ENCODE results near the gene KLHL24.
A peak's percentile ranks its signal among the peaks of the same experiment; 100 is the strongest.
"Not testable (repeated sequence)": the region's sequence is repeated elsewhere in the genome, so short reads cannot be mapped to it uniquely, and the experiment has no call there.

The KLHL24 gene

GRCh38 chr3:183636221-183637105, 1.0 kb downstream of the KLHL24 start:
- peak; percentile 86 for DNase-seq

GRCh38 chr3:183637106-183637486, 1.7 kb downstream of the KLHL24 start:
- no peak for DNase-seq

- not testable (repeated sequence) for DNase-seq
These were observed 2.2 kb downstream of the KLHL24 start for GRCh38 chr3:183637633-183638032.

GRCh38 chr3:183638101-183638852, 2.9 kb downstream of the KLHL24 start:
- DNase-seq = no peak

GRCh38 chr3:183640635-183641034, 5.2 kb downstream of the KLHL24 start:
- not testable (repeated sequence) for DNase-seq

GRCh38 chr3:183641882-183642281, 6.5 kb downstream of the KLHL24 start:
- no peak for DNase-seq

GRCh38 chr3:183644244-183644643, 8.8 kb downstream of the KLHL24 start:
- DNase-seq = no peak

GRCh38 chr3:183645254-183645653, 9.8 kb downstream of the KLHL24 start:
- DNase-seq = no peak

GRCh38 chr3:183650554-183650953, 15.1 kb downstream of the KLHL24 start:
- DNase-seq = no peak

- no peak for DNase-seq
These were observed 18.0 kb downstream of the KLHL24 start for GRCh38 chr3:183653209-183654064.

GRCh38 chr3:183654727-183655126, 19.3 kb downstream of the KLHL24 start:
- no peak for DNase-seq

- no peak for DNase-seq
These were observed 26.7 kb downstream of the KLHL24 start for GRCh38 chr3:183662099-183662498.

- DNase-seq = no peak
These were observed 29.5 kb downstream of the KLHL24 start for GRCh38 chr3:183664913-183665381.

GRCh38 chr3:183680061-183680460, 44.6 kb downstream of the KLHL24 start:
- no peak for DNase-seq

- DNase-seq = no peak
These were observed 52.3 kb downstream of the KLHL24 start for GRCh38 chr3:183687705-183688104.

- DNase-seq = no peak
These were observed 53.5 kb downstream of the KLHL24 start for GRCh38 chr3:183688874-183689273.

- not testable (repeated sequence) for DNase-seq
These were observed 54.2 kb downstream of the KLHL24 start for GRCh38 chr3:183689621-183690020.

- no peak for DNase-seq
These were observed 55.1 kb downstream of the KLHL24 start for GRCh38 chr3:183690402-183690995.

- DNase-seq = no peak
These were observed 57.0 kb downstream of the KLHL24 start for GRCh38 chr3:183692436-183692835.

GRCh38 chr3:183695569-183696364, 60.3 kb downstream of the KLHL24 start:
- no peak for DNase-seq

- no peak for DNase-seq
These were observed 61.7 kb downstream of the KLHL24 start for GRCh38 chr3:183697123-183697609.

All from activated CD4-positive, CD25-positive, alpha-beta regulatory T cell treated with anti-CD3 and anti-CD28 coated beads, Interleukin-2, amount 50 U/mL, for 72 hours (primary cell).